Hepatocyte (in vitro differentiated cells): Measurements from ENCODE around the gene UCMA. TPM values are rescaled to one million over a fixed set of nuclear protein-coding genes. Genes with fewer than 3 reads are reported as not detected.
"Not testable (repeated sequence)": the region's sequence is repeated elsewhere in the genome, so short reads cannot be mapped to it uniquely, and the experiment has no call there.

Experiments
- DNase-seq: peaks from one replicate; pipeline ENCODE4 v3.0.0-alpha.2; 2016; ENCODE audit warnings: low spot score
- H2AFZ ChIP-seq: fragments of 200-600 bp; sonication (generic); 2 replicates; pipeline ENCODE4 v1.6.0; 2016; ENCODE audit warnings: antibody characterized with exemption, mild to moderate bottlenecking
- H3K27ac ChIP-seq: fragments of 200-600 bp; sonication (generic); 2 replicates; pipeline ENCODE4 v1.5.1; 2016; ENCODE audit warnings: mild to moderate bottlenecking
- H3K27me3 ChIP-seq: fragments of 200-600 bp; sonication (generic); 2 replicates; pipeline ENCODE4 v1.6.1; 2016
- H3K36me3 ChIP-seq: fragments of 200-600 bp; sonication (generic); replicated peaks from 2 replicates; pipeline ENCODE4 v1.5.1; 2016; ENCODE audit warnings: low read depth; ENCODE audit not compliant: insufficient read depth
- H3K4me1 ChIP-seq: fragments of 200-600 bp; sonication (generic); 2 replicates; pipeline ENCODE4 v1.5.1; 2016; ENCODE audit warnings: mild to moderate bottlenecking, moderate library complexity; ENCODE audit not compliant: insufficient read depth
- H3K4me2 ChIP-seq: fragments of 200-600 bp; sonication (generic); 2 replicates; pipeline ENCODE4 v1.6.0; 2016
- H3K4me3 ChIP-seq: fragments of 200-600 bp; sonication (generic); 2 replicates; pipeline ENCODE4 v1.5.1; 2016; ENCODE audit warnings: mild to moderate bottlenecking
- H3K79me2 ChIP-seq: fragments of 200-600 bp; sonication (generic); 2 replicates; pipeline ENCODE4 v1.6.0; 2017; ENCODE audit warnings: mild to moderate bottlenecking
- H3K9me2 ChIP-seq: fragments of 200-600 bp; sonication (generic); replicated peaks from 2 replicates; pipeline ENCODE4 v1.6.0; 2017; ENCODE audit warnings: mild to moderate bottlenecking; ENCODE audit not compliant: insufficient read depth
- H3K9me3 ChIP-seq: fragments of 200-600 bp; sonication (generic); 2 replicates; pipeline ENCODE4 v1.5.1; 2016; ENCODE audit warnings: low read depth, mild to moderate bottlenecking
- H4K20me1 ChIP-seq: fragments of 200-600 bp; sonication (generic); 2 replicates; pipeline ENCODE4 v1.6.0; 2016; ENCODE audit warnings: mild to moderate bottlenecking; ENCODE audit not compliant: insufficient read depth, poor library complexity, severe bottlenecking
- CTCF ChIP-seq: fragments of 200-600 bp; sonication (generic); IDR thresholded peaks from 2 replicates; pipeline ENCODE4 v1.5.1; 2016; ENCODE audit warnings: antibody characterized with exemption, mild to moderate bottlenecking; ENCODE audit not compliant: poor library complexity
- EZH2 ChIP-seq: fragments of 200-600 bp; sonication (generic); IDR thresholded peaks from 2 replicates; pipeline ENCODE4 v1.6.1; 2016; ENCODE audit warnings: antibody characterized with exemption, mild to moderate bottlenecking, borderline replicate concordance
- EZH2phosphoT487 ChIP-seq: fragments of 200-600 bp; sonication (generic); IDR thresholded peaks from one replicate; pipeline ENCODE4 v1.6.1; 2018; ENCODE audit warnings: antibody characterized with exemption, mild to moderate bottlenecking, low read depth, moderate library complexity; ENCODE audit not compliant: unreplicated experiment, severe bottlenecking
- WGBS: methylation state at CpG from one replicate; pipeline ENCODE4 v1.1.6; 2016; ENCODE audit warnings: low lambda C conversion rate; ENCODE audit errors: missing lambda C conversion rate; 5-methylcytosine and 5-hydroxymethylcytosine counted together
- polyA plus RNA-seq: library from polyadenylated mRNA; unstranded; fragments of >200 nt; fragmentation: Nextera tagmentation; extraction: Ambion mirVana; gene quantifications from 2 replicates; pipeline ENCODE4 v1.2.1, GENCODE V29; 2016
- total RNA-seq: library from RNA; depleted of rRNA; stranded (reverse); fragments of >200 nt; gene quantifications from 2 replicates; pipeline ENCODE4 v1.2.3, GENCODE V29; 2014

UCMA gene
- total and polyA plus RNA-seq, 2 experiments from 2014 or later = not detected

GRCh38 chr10:13256627-13257026 is 22.5 kb upstream of the UCMA start:
- Histone ChIP-seq H2AFZ (no peak overlapping the region), H3K27ac (no peak overlapping the region), H3K79me2 (no peaks in the 10 kb centered on the region), H4K20me1 (no peaks in the 10 kb centered on the region), H3K4me1 (no peaks in the 10 kb centered on the region), H3K36me3 (no peaks in the 10 kb centered on the region), H3K4me2 (no peak overlapping the region), H3K4me3 (no peak overlapping the region), H3K9me3 (no peaks in the 10 kb centered on the region), H3K27me3 (no peaks in the 10 kb centered on the region), H3K9me2 (no peaks in the 10 kb centered on the region)
- 89% methylated on average over 2 of the region's 2 CpGs for WGBS
- DNase-seq = no peak
- no peak for TF ChIP-seq EZH2phosphoT487
- TF ChIP-seq CTCF = no peak
- TF ChIP-seq EZH2 = no peak

GRCh38 chr10:13253726-13254125 is 19.6 kb upstream of the UCMA start:
- H3K9me3 ChIP-seq = no peaks in the 10 kb centered on the region
- 90% methylated on average over 4 of the region's 4 CpGs for WGBS
- H3K36me3 ChIP-seq = no peaks in the 10 kb centered on the region
- H3K4me3 ChIP-seq = no peak overlapping the region
- no peak for DNase-seq
- H3K79me2 ChIP-seq = no peaks in the 10 kb centered on the region
- no peak overlapping the region for H3K27ac ChIP-seq
- H3K27me3 ChIP-seq = no peaks in the 10 kb centered on the region
- no peaks in the 10 kb centered on the region for H3K9me2 ChIP-seq
- no peaks in the 10 kb centered on the region for H4K20me1 ChIP-seq
- H2AFZ ChIP-seq = no peak overlapping the region
- TF ChIP-seq EZH2phosphoT487 (no peak), CTCF (no peak), EZH2 (no peak)
- H3K4me1 ChIP-seq = no peaks in the 10 kb centered on the region
- no peak overlapping the region for H3K4me2 ChIP-seq

- no peaks in the 10 kb centered on the region for H3K27me3 ChIP-seq
- no peaks in the 10 kb centered on the region for H3K9me2 ChIP-seq
- no peaks in the 10 kb centered on the region for H3K36me3 ChIP-seq
- WGBS = 92% methylated on average over 4 of the region's 4 CpGs
- H3K4me3 ChIP-seq = no peak overlapping the region
- no peaks in the 10 kb centered on the region for H3K4me1 ChIP-seq
- no peaks in the 10 kb centered on the region for H3K79me2 ChIP-seq
- peak overlapping the region; percentile 23 for H3K27ac ChIP-seq
- no peaks in the 10 kb centered on the region for H3K9me3 ChIP-seq
- DNase-seq = no peak
- H2AFZ ChIP-seq = no peak overlapping the region
- H4K20me1 ChIP-seq = no peaks in the 10 kb centered on the region
- no peak overlapping the region for H3K4me2 ChIP-seq
- TF ChIP-seq CTCF (no peak), EZH2 (no peak), EZH2phosphoT487 (no peak)
Observed at GRCh38 chr10:13247784-13248183, 13.6 kb upstream of the UCMA start.

- H3K36me3 ChIP-seq = no peaks in the 10 kb centered on the region
- no peak for TF ChIP-seq CTCF
- no peak for TF ChIP-seq EZH2phosphoT487
- no peak for TF ChIP-seq EZH2
- no peaks in the 10 kb centered on the region for H3K9me2 ChIP-seq
- H4K20me1 ChIP-seq = no peaks in the 10 kb centered on the region
- no peak overlapping the region for H3K4me3 ChIP-seq
- no peak overlapping the region for H2AFZ ChIP-seq
- no peaks in the 10 kb centered on the region for H3K27me3 ChIP-seq
- DNase-seq = no peak
- no peak overlapping the region for H3K4me2 ChIP-seq
- H3K9me3 ChIP-seq = no peaks in the 10 kb centered on the region
- no peaks in the 10 kb centered on the region for H3K4me1 ChIP-seq
- H3K27ac ChIP-seq = peak overlapping the region; percentile 23
- H3K79me2 ChIP-seq = no peaks in the 10 kb centered on the region
- 82% methylated on average over 9 of the region's 9 CpGs for WGBS
Observed at GRCh38 chr10:13247246-13247645, 13.1 kb upstream of the UCMA start.

- not testable (repeated sequence) for H3K9me2 ChIP-seq, H3K27ac ChIP-seq, H3K9me3 ChIP-seq, H3K4me1 ChIP-seq, H2AFZ ChIP-seq, H3K4me2 ChIP-seq, H3K27me3 ChIP-seq, H3K36me3 ChIP-seq, H4K20me1 ChIP-seq, H3K79me2 ChIP-seq, DNase-seq, H3K4me3 ChIP-seq
- 96% methylated on average over 5 of the region's 5 CpGs for WGBS
Observed at GRCh38 chr10:13242260-13242659, 8.1 kb upstream of the UCMA start.
